OCI-M2 (cell line): Measurements from ENCODE around the gene STEAP2.

Source experiments
- DNase-seq: peaks from one replicate; lab custom pipeline; 2025; ENCODE audit not compliant: unreplicated experiment; lab: John Stamatoyannopoulos, UW

Gene STEAP2

GRCh38 chr7:90269163-90269562 is 57.6 kb downstream of the STEAP2 start:
- no peak for DNase-seq

- DNase-seq = no peak
Observed at GRCh38 chr7:90270431-90271178, 59.1 kb downstream of the STEAP2 start.

- DNase-seq = no peak
Observed at GRCh38 chr7:90271753-90272152, 60.2 kb downstream of the STEAP2 start.

- no peak for DNase-seq
Observed at GRCh38 chr7:90272242-90272641, 60.7 kb downstream of the STEAP2 start.

GRCh38 chr7:90274161-90274560 is 62.6 kb downstream of the STEAP2 start:
- DNase-seq = no peak

- no peak for DNase-seq
Observed at GRCh38 chr7:90276033-90276728, 64.6 kb downstream of the STEAP2 start.
